ENCODE data around the gene CCDC102A.

The CCDC102A gene

GRCh38 chr16:57535680-57536305, 578 bp downstream of the CCDC102A start:
- peak; percentile 97 for DNase-seq

DNA sequence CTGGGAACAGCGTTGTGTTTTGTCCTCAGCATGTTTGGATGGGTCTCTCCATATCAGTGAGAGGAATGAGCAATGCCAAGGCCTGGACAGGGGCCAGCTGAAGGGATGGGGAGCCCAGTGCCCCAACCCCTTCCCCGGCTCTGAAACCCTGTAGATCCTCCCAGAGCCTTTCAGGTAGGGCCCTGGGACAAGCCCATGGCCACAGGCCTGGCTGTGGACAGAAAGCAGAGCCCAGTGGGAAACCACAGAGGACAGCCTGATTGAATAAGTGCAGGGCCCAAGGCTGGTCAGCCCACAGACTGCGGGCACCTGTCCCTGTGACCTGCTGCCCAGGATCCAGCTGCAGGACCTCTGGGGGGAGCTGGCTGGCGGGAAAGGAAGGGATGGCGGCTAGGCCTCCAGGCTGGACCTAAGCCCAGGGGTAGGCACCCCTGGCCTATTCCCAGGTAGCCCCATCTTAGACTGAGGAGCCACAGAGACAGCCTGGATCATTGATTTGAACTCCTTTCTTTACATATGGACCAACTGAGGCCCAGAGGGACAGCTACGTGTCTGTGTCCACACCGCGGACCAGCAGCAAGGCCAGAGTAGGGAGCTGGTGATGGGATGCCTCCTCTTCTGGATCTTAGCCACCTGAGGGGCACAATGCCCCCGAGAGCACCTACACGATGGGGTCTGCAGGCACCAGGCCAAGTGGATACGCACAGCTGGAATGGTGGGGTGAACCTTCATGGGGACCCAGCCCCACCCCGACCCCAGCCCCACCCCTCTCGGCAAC, 1.3 kb downstream of the CCDC102A start:
- DNase-seq = no peak

- DNase-seq = no peak
These were observed 2.0 kb downstream of the CCDC102A start for GRCh38 chr16:57534337-57534880.

GRCh38 chr16:57533431-57534336, 2.7 kb downstream of the CCDC102A start:
- DNase-seq = no peak

DNA sequence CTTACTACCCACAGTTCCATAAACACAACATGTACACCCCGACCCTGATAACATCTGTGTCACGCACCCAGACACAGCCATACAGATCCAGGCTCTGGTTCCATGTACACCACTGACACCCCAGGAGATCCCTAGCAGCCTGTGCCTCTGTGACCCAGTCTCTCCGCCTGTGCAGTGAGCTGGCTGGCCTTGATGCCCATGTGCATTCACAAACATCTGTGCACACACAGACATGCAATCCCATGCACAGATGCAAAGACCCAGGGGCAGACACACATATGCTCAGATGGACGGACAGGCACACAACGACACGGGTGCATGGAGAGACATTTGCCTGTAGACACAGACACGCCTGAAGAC, 4.1 kb downstream of the CCDC102A start:
- no peak for DNase-seq

DNA sequence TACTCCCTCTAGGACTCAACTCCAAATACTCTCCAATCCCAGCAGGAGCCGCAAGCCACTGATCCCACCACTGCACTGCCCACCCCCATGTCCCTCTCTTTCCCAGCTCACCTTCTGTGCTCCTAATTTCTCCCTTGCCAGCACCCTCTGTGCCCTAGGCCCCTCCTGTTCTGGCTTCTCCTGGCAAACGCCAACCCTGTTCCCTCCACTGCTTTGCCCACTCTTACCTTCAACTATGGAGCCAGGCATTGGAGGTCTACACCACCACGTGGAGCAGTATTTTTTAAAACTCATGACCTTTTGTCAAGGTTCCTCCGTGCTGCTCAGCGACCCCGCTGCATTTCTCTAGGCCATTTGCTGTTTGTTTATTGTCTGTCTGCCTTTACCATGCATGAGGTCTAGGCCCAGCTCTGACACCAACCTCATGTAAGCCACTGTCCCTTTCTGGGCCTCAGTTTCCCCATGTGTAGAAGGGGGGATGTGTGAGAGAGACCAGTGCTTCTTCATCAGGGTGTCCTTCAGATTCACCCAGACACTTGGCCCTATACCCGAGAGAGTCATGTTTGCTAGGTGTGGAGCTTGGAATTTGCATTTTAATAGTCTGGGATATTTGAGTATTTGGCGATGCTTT, 4.6 kb downstream of the CCDC102A start:
- DNase-seq = no peak

DNA sequence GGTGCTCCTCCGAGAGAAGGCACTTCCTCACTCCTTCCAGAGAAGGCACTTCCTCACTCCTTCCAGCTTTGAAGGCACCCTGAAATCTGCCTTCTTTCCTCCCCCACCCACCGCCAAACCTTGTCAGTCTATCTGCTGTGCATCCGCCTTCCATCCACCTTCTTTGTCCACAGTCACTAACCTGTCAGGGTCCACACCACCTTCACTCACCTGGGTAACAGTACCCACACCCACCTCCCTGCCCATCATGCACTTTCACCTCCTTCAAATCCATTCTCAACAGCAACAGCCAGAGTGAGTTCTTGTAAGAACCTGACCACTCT, 5.2 kb downstream of the CCDC102A start:
- no peak for DNase-seq

- DNase-seq = no peak
These were observed 5.7 kb downstream of the CCDC102A start for GRCh38 chr16:57530522-57531252.

GRCh38 chr16:57530104-57530521, 6.3 kb downstream of the CCDC102A start:
- DNase-seq = no peak

DNA sequence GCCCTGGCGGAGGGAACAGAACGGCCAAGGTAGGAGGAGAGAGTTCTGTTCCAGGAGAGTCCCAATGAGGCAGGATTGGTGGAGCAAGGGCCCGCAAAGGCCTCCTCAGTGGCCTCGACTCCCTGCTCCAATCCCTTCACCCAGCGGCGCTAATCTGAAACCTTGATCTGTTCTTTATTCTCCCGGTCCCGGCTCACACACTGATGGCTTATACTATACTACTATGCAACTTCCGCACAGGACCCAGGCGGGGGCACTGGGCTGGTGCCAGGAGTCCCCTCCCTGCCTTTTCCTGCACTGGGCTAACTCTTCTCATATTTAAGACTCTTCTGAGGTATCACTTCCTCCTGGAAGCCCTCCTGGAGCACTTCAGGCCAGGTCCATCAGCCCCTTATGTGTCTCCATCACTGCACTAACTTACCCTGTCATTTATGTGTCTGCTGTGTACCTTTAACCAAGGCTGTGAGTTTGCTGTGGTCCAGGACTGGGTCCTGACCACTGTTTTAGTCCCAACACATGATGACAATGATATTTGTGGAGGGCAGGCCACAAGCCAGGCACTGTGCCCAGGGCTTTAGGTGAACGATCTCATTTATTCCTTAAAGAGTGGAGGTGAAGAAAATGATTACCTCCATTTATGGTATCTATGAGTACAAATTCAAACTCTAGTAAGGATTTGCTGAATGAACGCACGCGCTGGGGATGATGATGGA, 6.8 kb downstream of the CCDC102A start:
- no peak for DNase-seq

- no peak for DNase-seq
These were observed 7.6 kb downstream of the CCDC102A start for GRCh38 chr16:57528499-57529390.

GRCh38 chr16:57527610-57528360, 8.6 kb downstream of the CCDC102A start:
- no peak for DNase-seq

GRCh38 chr16:57527027-57527426, 9.3 kb downstream of the CCDC102A start:
- no peak for DNase-seq

GRCh38 chr16:57526498-57526897, 9.9 kb downstream of the CCDC102A start:
- DNase-seq = no peak

DNA sequence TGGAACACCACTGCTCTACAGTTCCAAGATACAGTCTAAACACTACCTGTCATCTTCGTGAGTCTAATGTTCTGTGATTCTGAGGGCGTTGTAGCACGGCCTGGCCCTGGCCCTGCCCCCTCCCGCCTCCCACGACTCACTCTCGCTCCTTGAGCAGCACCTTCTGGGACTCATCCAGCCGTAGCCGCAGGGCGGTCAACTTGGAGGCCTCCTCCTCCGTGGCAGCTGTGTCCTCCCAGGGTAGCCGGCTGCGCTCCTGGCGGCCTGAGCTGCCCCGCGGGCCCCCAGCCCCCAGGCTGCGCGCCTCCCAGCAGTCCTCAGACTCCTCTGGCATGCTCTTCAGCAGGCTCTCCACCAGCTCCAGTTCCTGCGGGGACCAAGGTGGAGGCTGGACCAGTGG, 10.6 kb downstream of the CCDC102A start:
- no peak for DNase-seq

DNA sequence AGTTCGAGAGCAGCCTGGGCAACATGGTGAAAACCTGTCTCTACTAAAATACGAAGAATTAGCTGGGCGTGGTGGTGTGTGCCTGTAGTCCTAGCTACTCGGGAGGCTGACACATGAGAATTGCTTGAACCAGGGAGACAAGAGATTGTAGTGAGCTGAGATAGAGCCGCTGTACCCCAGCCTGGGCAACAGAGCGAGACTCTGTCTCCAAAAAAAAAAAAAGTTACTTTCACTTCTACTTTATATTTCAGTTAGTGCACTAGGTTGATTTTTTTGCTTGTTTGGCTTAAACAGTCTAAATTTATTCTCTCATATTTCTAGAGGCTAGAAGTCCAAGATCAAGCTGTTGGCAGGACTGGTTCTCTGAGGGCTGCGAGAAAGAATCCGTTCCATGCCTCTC, 13.4 kb downstream of the CCDC102A start:
- no peak for DNase-seq

- peak; percentile 87 for DNase-seq
These were observed 16.5 kb downstream of the CCDC102A start for GRCh38 chr16:57519796-57520360.

- no peak for DNase-seq
These were observed 17.4 kb downstream of the CCDC102A start for GRCh38 chr16:57518922-57519321.

DNA sequence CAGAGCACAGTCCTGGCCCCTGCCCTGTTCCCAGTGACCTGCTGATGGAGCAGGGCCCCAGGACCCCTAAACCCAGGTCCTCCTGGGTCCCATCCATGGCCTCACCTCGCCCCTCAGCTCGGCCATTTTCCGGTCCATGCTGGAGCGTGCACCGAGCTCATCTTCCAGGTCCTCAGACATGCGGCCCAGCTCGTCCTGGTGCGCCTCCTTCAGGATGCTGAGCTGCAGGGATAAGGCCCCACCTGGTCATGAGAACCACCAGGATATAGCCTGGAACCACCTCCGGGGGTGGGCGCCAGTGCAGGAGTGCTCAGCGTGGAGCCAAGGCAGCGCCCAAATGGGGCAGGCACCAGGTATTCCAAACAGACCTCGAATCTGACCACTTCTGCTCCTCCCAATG, 17.9 kb downstream of the CCDC102A start:
- DNase-seq = no peak

All from right hindlimb (tissue), 1 donor.